KG1 (cell line): ENCODE data around the gene TGIF2.
"Not testable (repeated sequence)": the region's sequence is repeated elsewhere in the genome, so short reads cannot be mapped to it uniquely, and the experiment has no call there.

Experiments used
- DNase-seq: peaks from one replicate; lab custom pipeline; 2025; lab: John Stamatoyannopoulos, UW

The TGIF2 gene

DNA sequence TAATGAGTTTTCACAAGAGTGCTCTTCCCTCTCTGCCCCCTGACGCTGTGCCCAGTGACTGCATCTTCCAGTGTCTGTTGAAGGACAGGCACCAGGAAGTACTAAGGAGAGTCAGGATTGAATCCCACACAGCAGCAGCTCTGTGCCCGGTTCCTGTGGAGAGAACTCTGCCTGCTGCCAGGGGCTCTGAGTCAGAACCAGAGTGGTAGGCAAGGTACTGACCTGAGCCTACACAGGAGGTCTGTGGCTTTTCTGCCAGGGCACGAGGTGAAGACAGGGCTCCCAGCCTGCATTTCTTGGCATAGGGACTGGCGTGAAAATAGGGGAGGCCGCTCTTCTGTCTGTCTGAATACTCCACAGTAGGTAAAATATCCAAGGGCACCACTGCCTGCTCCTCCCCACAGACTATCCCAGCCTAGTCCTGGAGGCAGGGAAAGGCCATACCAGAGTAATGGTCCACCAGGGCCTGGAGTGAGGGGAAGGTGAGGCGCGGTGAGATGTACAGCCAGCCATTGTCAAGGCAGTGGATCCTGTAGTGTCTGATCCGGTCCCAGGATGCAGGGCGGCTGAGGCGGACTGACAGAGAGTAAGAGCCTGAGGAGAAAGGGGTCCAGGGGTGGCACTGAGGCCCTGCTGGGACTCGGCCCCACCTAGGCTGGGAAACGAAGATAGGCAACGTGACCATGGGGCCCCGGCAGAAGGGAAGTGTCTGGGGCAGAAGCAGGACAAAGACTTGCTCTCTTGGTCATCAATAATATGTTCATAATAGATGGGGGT lies 41.6 kb downstream of the TGIF2 start:
- no peak for DNase-seq

DNA sequence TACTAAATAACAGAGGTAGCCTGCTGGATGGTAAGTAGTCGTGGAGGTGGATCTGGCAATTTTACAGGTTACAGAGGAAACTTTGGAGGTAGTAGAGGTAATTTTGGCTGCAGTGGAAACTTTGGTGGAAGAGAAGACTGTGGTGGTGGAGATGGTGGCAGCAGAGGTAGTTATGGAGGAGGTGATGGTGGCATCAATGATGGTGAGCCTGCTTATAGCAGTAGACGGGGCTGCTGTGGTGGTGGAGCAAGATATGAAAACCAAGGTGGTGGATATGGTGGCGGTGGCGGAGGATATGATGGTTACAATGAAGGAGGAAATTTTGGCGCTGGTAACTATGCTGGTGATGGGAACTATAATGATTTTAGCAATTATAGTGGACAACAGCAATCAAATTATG lies 47.5 kb downstream of the TGIF2 start:
- no peak for DNase-seq

DNA sequence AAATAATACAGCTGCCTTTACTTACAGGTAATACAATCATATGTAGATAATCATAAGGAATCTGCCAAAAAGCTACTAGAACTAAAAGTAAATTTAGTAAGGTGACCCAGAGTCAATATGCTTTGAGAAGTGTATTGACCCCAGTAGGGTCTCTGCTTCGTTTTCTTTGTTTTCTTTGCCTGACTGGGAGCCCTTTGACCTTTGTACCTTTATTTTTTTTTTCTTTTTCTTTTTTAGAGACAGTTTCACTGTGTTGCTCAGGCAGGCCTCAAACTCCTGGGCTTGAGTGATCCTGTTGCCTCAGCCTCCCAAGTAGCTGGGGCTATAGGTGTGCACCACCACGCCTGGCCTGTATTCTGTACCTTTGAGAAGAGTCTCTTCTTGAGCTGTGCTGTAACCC lies 50.0 kb downstream of the TGIF2 start:
- DNase-seq = no peak

DNA sequence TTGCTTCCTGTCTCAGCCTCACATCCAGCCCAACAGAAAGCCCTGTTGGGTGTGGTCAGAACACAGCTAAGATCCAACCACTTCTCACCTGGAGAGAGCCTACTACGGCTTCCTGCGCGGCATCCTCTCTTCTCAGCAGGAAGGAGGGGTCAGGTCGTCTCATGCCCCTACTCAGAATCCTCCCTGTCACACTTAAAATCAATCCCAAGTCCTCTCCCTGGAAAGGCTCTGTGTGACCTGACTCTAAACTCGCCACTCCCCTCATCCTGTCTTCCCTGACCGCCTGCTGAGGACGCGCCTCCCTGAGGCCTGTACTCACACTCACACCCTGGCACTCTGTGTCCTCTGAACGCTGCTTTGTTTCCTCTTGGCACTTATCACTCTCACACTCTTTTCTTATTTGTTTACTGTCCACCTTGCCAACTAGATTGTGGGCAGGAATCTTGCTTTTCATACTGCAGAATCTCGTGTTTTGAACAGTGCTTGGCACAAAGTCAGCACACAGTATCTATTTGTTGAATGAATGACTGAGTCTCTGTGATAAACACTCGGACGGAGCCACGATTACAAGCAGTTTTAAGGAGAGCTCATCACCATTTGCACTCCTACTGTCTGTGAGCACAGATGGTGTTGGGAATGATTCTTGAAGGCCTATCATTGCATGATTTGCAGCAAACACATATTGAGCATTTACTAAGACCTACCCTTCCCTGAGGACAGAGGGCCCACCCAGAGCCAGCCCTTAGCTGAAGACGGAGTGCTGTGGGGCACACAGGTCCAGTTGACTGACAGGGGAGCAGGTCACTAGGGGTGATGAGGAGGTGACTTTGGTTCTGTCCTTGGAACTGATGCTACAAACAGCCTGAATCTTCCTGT lies 50.9 kb downstream of the TGIF2 start:
- DNase-seq = no peak

DNA sequence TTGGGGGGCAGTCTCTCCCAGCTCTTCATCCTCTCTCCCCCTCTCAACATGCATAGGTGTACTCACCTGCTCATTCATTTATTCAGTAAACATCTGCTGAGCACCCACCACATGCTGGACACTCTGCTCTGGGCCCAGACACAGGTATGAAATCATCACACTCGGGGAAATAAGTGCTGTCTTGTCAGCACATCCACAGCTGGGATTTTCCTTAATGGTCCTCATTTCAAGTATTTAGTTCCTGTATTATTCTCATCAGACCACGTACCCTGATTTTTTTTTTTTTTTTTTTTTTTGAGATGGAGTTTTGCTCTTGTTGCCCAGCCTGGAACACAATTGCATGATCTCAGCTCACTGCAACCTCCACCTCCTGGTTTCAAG lies 51.5 kb downstream of the TGIF2 start:
- DNase-seq = no peak

DNA sequence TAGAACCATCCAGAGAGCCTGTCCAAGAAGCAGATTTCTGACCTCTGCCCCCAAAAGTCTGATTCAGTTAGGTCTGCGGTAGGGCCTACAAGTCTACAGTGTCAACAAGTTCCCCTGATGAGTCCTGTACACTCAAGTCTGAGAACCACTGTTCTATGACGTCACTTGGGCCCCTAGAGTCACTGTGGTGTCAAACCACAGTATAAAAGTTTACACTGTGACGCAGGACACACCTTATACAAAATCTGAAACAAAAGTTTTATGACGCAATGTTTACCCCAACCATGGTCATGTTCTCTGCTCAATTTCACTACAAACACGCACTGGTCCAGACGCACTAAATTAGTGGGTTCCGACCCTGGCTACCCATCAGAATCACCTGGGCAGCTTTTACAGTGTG lies 54.7 kb downstream of the TGIF2 start:
- no peak for DNase-seq

DNA sequence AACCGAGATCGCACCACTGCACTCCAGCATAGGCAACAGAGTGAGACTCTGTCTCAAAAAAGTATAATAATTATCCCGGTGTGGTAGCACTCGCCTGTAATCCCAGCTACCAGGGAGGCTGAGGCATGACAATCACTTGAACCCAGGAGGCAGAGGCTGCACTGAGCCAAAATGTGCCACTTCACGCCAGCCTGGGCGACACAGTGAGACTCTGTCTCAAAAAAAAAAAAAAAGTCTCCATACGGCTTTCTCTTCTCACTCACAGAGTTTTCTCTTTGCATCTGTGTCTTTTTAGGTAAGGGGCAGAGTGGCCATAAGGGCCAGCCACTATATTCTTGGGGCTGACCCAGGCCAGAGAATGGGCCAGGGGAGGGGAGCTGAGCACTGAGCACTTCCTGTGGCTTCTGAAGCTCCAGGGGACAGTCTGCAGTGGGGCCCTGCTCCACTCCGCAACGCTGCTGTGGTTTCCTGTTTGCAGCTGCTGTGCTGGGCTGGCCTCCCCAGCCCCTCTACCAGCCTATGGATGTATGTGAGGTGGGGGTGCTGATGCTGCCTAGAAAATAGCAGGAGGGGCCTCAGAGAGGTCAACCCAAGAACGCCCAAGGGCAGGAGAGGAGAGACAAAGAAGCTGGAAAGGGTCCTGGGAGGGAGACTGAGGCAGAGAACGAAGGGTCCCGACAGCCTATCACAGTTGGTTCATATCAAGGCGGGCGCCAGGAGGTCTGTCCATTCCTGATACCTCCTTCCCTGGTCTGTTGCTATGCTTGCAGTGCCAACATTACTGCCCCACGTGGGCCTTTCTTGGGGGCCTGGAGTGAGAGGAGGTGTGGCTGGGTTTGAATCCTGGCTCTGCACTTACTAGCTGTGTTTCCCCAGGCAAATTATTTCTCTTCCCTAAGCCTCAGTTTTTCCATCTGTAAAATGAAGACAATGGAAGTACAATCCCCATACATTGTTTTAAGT lies 56.6 kb downstream of the TGIF2 start:
- DNase-seq = no peak

DNA sequence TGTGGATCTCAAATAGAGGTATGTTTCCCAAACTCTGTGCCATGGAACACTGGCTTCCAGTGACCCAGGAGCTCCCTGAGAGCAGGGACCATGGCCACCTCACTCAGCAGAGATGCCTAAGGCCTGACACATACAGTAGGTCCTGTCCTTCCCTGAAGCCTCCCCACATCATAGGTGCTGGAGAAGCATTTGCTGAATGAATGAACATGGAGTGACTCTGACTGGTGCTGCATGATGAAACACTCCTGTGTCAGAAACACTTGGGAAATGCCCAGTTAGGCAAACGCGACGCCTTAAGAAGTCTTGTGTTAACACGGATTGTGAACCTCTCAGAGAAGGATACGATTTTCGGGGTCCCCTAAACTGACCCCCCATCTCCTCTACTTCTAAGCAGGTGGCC lies 58.2 kb downstream of the TGIF2 start:
- no peak for DNase-seq

DNA sequence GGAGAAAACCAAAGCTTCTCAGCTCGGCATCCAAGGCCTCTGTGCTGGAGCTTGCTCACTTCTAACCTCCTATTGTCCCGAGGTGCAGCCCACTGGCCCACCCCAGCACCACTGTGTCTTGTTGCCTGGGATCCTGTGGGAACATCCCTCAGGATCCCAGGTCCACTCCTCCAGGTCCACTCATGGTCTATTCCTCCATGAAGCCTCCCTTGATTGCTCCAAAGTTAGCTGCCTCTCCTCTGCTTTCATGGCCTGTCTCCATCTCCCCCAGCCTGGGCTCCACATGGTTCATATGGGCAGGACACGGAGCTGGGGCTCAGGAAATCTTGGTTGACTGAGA lies 58.7 kb downstream of the TGIF2 start:
- DNase-seq = no peak

DNA sequence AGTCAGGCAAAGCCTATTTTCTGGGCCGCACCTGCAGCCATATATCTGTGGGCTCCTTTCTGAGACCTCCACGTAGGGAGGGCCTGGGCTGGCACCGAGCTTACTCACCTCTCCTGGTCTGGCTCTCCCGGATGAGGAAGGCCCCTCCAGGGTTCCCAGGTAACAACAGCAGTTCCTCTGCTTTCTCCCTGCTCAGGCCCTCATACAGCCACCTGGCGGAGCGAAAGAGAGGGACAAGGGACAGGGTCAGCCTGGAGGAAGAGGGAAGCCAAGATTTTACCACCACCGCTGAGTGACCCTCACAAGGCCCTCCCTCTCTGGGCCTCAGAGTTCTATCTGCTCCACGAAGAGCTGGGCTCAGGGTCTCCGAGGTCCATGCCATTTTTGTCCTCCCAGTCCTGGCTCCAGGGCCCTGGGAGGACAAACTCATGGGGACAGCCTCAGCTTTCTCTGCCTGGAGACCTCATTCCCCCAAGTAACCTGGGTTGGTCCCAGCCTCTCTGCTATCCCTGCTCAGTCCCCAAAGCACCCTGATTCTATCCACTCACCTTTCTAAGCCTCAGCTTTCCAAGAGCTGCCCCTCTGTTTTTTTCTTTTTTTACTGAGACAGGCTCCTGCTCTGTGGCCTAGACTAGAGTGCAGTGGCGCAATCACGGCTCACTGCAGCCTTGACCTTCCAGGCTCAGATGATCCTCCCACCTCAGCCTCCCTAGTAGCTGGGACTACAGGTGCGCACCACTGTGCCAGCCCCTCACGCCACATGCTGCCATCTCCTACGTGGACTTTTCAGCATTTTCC lies 59.3 kb downstream of the TGIF2 start:
- no peak for DNase-seq

DNA sequence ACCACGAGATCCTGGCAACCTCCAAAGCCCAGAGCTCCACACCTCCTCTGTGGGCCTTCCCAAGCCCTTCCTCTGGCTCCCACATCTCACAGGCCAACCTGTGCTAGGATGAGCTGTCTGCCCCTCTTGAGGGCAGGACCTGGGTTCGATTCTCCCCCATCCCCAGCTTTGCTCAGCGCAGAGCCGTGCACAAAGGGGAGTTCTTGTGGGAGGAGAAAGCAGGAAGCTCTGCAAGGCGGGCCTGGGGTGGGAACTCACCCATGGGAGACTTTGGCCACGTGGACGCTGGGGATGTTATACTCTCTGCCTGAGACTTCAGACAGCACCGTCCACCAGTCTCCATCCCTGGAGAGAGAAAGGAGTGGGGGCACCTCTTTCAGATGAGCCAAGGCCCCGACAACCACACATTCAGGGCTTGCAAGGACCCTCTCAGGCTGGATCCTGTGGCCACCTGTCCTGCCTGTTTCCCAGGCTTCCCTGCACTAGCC lies 59.9 kb downstream of the TGIF2 start:
- no peak for DNase-seq

DNA sequence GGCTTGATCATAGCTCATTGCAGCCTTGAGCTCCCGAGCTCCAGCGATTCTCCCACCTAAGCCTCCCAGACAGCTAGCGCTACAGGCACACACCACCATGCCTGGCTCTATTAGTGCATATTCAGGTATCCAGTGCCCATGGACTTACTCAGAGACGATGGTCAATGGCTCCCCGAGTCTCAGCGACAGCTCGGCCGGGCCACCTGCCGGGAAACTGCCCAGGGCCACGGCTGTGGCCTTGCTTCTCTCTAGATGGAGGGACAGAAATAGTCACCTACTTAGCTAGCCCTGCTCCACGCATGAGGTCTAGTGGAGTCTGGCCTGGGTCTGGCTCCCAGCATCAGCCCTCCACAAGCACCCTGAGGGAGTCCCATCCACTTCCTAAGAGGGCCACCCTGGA lies 60.9 kb downstream of the TGIF2 start:
- no peak for DNase-seq

DNA sequence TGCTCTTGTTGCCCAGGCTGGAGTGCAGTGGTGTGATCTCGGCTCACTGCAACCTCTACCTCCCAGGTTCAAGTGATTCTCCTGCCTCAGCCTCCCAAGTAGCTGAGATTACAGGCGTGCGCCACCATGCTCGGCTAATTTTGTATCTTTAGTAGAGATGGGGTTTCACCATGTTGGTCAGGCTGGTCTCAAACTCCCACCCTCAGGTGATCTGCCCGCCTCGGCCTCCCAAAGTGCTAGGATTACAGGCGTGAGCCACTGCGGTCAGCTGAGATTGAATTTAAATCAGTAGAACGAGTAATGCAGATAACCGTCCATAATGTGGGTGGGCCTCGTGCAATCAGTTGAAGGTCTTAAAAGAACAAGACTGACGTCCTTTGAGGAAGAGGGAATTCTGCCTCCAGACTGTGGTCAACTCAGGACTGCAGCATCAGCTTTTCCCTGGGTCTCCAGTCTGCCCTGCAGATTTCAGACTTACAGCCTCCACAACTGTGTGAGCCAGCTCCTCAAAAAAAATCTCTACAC lies 65.5 kb downstream of the TGIF2 start:
- DNase-seq = not testable (repeated sequence)

DNA sequence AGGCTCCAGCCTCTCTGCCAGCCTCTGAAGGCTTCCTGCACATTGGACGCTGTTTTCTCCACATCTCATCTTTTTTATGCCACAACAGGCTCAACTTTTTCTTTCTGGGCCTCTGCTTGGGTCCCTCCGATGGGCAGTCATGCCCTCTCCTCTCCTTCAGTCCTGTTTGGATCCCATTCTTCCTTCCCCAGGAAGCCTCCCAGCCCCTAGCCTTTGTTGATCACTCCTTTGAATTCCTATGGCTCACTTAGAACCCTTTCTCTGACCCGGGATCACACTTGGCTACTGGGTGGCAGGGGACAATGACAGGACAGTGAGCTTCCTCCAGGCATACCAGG lies 68.1 kb downstream of the TGIF2 start:
- no peak for DNase-seq

DNA sequence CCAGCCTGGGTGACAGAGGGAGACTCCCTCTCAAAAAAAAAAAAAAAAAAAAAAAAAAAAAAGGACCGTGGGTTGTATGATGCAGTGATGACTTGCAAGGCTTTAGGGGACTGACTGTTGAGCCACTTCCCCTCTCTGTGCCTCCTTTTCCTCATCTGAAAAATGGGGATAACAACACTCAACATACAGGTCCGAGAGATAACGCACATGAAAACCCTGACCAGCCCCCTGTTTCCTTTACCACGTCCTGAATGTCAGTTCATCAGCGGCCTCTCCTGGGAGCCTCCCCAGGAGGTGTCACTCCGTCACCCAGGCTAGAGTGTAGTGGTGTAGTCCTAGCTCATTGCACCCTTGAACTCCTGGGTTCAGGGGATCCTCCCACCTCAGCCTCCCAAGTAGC lies 68.7 kb downstream of the TGIF2 start:
- DNase-seq = peak; percentile 13
